ENCODE data around the gene ISYNA1. TPM values are rescaled to one million over a fixed set of nuclear protein-coding genes. Genes with fewer than 3 reads are reported as not detected.
A peak's percentile ranks its signal among the peaks of the same experiment; 100 is the strongest.

Gene ISYNA1
- total RNA-seq, 2 experiments from 2014 or later, result 26.7 to 33.5 TPM

- peaks cover 37% of the 10 kb centered on the region for H3K4me1 Mint-ChIP-seq (ENCODE audit: low read depth)
- ChIA-PET POLR2A (no interaction called here), CTCF (interaction anchor here (0.6 to 1.6 kb wide), 5 partner anchors 8 to 123 kb away, joined by 3 to 5 read pairs (median 3); no protein-coding TSS in a partner anchor)
- no peaks in the 10 kb centered on the region for H3K9me3 Mint-ChIP-seq (ENCODE audit: insufficient read depth)
- H3K36me3 Mint-ChIP-seq (ENCODE audit: low read depth), result peaks cover 22% of the 10 kb centered on the region
- H3K27me3 Mint-ChIP-seq (ENCODE audit: low read depth), result no peaks in the 10 kb centered on the region
- H3K27ac Mint-ChIP-seq, result no peak overlapping the region
- no peak overlapping the region for H3K4me3 Mint-ChIP-seq
- no peak for DNase-seq
- no peak for ATAC-seq
Measured at GRCh38 chr19:18466354-18466753, 28.4 kb upstream of the ISYNA1 start.

- CTCF ChIA-PET, result interaction anchor here (0.6 to 1.8 kb wide), 5 partner anchors 7 to 124 kb away, joined by 3 to 6 read pairs (median 4); no protein-coding TSS in a partner anchor
- no peak for ATAC-seq
- peaks cover 23% of the 10 kb centered on the region for H3K36me3 Mint-ChIP-seq (ENCODE audit: low read depth)
- no peaks in the 10 kb centered on the region for H3K27me3 Mint-ChIP-seq (ENCODE audit: low read depth)
- H3K9me3 Mint-ChIP-seq (ENCODE audit: insufficient read depth), result no peaks in the 10 kb centered on the region
- H3K4me1 Mint-ChIP-seq (ENCODE audit: low read depth), result peaks cover 37% of the 10 kb centered on the region
- H3K4me3 Mint-ChIP-seq, result no peak overlapping the region
- POLR2A ChIA-PET, result no interaction called here
- no peak for DNase-seq
- H3K27ac Mint-ChIP-seq, result no peak overlapping the region
Measured at GRCh38 chr19:18465964-18466339, 28.0 kb upstream of the ISYNA1 start.

- H3K27ac Mint-ChIP-seq, result peak overlapping the region; percentile 75
- ATAC-seq, result no peak
- no peaks in the 10 kb centered on the region for H3K9me3 Mint-ChIP-seq (ENCODE audit: insufficient read depth)
- no peaks in the 10 kb centered on the region for H3K27me3 Mint-ChIP-seq (ENCODE audit: low read depth)
- H3K36me3 Mint-ChIP-seq (ENCODE audit: low read depth), result peaks cover 25% of the 10 kb centered on the region
- ChIA-PET POLR2A (no interaction called here), CTCF (interaction anchor here (1.8 kb wide), 1 partner anchor 14 kb away, joined by 6 read pairs; no protein-coding TSS in a partner anchor)
- peaks cover 33% of the 10 kb centered on the region for H3K4me1 Mint-ChIP-seq (ENCODE audit: low read depth)
- DNase-seq, result no peak
- no peak overlapping the region for H3K4me3 Mint-ChIP-seq
Measured at GRCh38 chr19:18465214-18465963, 27.5 kb upstream of the ISYNA1 start.

GRCh38 chr19:18464646-18465045, 26.7 kb upstream of the ISYNA1 start:
- no peaks in the 10 kb centered on the region for H3K27me3 Mint-ChIP-seq (ENCODE audit: low read depth)
- H3K4me1 Mint-ChIP-seq (ENCODE audit: low read depth), result peaks cover 27% of the 10 kb centered on the region
- POLR2A ChIA-PET, result no interaction called here
- no peak for ATAC-seq
- CTCF ChIA-PET, result interaction anchor here (1.8 kb wide), 1 partner anchor 14 kb away, joined by 6 read pairs; no protein-coding TSS in a partner anchor
- no peaks in the 10 kb centered on the region for H3K9me3 Mint-ChIP-seq (ENCODE audit: insufficient read depth)
- no peak overlapping the region for H3K4me3 Mint-ChIP-seq
- peaks cover 21% of the 10 kb centered on the region for H3K36me3 Mint-ChIP-seq (ENCODE audit: low read depth)
- no peak for DNase-seq
- peak overlapping the region; percentile 75 for H3K27ac Mint-ChIP-seq

GRCh38 chr19:18461471-18461870, 23.5 kb upstream of the ISYNA1 start:
- Mint-ChIP-seq H3K4me3 (no peak overlapping the region), H3K36me3 (ENCODE audit: low read depth) (peaks cover 24% of the 10 kb centered on the region), H3K4me1 (ENCODE audit: low read depth) (peaks cover 20% of the 10 kb centered on the region), H3K9me3 (ENCODE audit: insufficient read depth) (no peaks in the 10 kb centered on the region), H3K27ac (no peak overlapping the region), H3K27me3 (ENCODE audit: low read depth) (no peaks in the 10 kb centered on the region)
- DNase-seq (no peak), ATAC-seq (no peak)
- ChIA-PET CTCF (interaction anchor here (0.7 to 2.0 kb wide), 20 partner anchors 8 to 386 kb away, joined by 3 to 17 read pairs (median 4); partner anchors contain the start of genes ELL and SSBP4), POLR2A (no interaction called here)

GRCh38 chr19:18460900-18461299, 23.0 kb upstream of the ISYNA1 start:
- ChIA-PET POLR2A (no interaction called here), CTCF (interaction anchor here (0.9 to 2.0 kb wide), 10 partner anchors 10 to 386 kb away, joined by 3 to 17 read pairs (median 5); partner anchors contain the start of gene SSBP4)
- DNase-seq (no peak), ATAC-seq (no peak)
- H3K27ac Mint-ChIP-seq, result no peak overlapping the region
- H3K9me3 Mint-ChIP-seq (ENCODE audit: insufficient read depth), result no peaks in the 10 kb centered on the region
- H3K4me1 Mint-ChIP-seq (ENCODE audit: low read depth), result peaks cover 20% of the 10 kb centered on the region
- H3K27me3 Mint-ChIP-seq (ENCODE audit: low read depth), result no peaks in the 10 kb centered on the region
- H3K4me3 Mint-ChIP-seq, result no peak overlapping the region
- H3K36me3 Mint-ChIP-seq (ENCODE audit: low read depth), result peaks cover 24% of the 10 kb centered on the region

GRCh38 chr19:18457483-18458331, 19.8 kb upstream of the ISYNA1 start:
- ATAC-seq, result no peak
- Mint-ChIP-seq H3K27me3 (ENCODE audit: low read depth) (no peaks in the 10 kb centered on the region), H3K9me3 (ENCODE audit: insufficient read depth) (no peaks in the 10 kb centered on the region), H3K4me1 (ENCODE audit: low read depth) (peaks cover 5% of the 10 kb centered on the region), H3K4me3 (no peak overlapping the region), H3K36me3 (ENCODE audit: low read depth) (peaks cover 17% of the 10 kb centered on the region), H3K27ac (no peak overlapping the region)
- ChIA-PET POLR2A (interaction anchor here (1.0 kb wide), 1 partner anchor 15 kb away, joined by 3 read pairs; no protein-coding TSS in a partner anchor), CTCF (interaction anchor here (1.0 to 3.2 kb wide), 3 partner anchors 9 to 114 kb away, joined by 4 to 9 read pairs (median 5); partner anchors contain the start of gene UBA52)
- no peak for DNase-seq

- H3K36me3 Mint-ChIP-seq (ENCODE audit: low read depth), result peaks cover 18% of the 10 kb centered on the region
- no peak overlapping the region for H3K4me3 Mint-ChIP-seq
- no peak overlapping the region for H3K27ac Mint-ChIP-seq
- H3K4me1 Mint-ChIP-seq (ENCODE audit: low read depth), result peaks cover 3% of the 10 kb centered on the region
- ChIA-PET CTCF (interaction anchor here (1.6 to 3.2 kb wide), 2 partner anchors 12 to 114 kb away, joined by 4 to 9 read pairs; partner anchors contain the start of gene UBA52), POLR2A (interaction anchor here (1.0 kb wide), 1 partner anchor 14 kb away, joined by 3 read pairs; no protein-coding TSS in a partner anchor)
- H3K9me3 Mint-ChIP-seq (ENCODE audit: insufficient read depth), result no peaks in the 10 kb centered on the region
- DNase-seq (no peak), ATAC-seq (no peak)
- H3K27me3 Mint-ChIP-seq (ENCODE audit: low read depth), result no peaks in the 10 kb centered on the region
Measured at GRCh38 chr19:18456974-18457373, 19.0 kb upstream of the ISYNA1 start.

- peaks cover 12% of the 10 kb centered on the region for H3K36me3 Mint-ChIP-seq (ENCODE audit: low read depth)
- DNase-seq (no peak), ATAC-seq (no peak)
- H3K27me3 Mint-ChIP-seq (ENCODE audit: low read depth), result no peaks in the 10 kb centered on the region
- no peak overlapping the region for H3K27ac Mint-ChIP-seq
- no peaks in the 10 kb centered on the region for H3K9me3 Mint-ChIP-seq (ENCODE audit: insufficient read depth)
- H3K4me3 Mint-ChIP-seq, result no peak overlapping the region
- ChIA-PET POLR2A (no interaction called here), CTCF (interaction anchor here (1.6 to 3.2 kb wide), 2 partner anchors 13 to 115 kb away, joined by 4 to 9 read pairs; partner anchors contain the start of gene UBA52)
- no peaks in the 10 kb centered on the region for H3K4me1 Mint-ChIP-seq (ENCODE audit: low read depth)
Measured at GRCh38 chr19:18456279-18456678, 18.3 kb upstream of the ISYNA1 start.

- peaks cover 11% of the 10 kb centered on the region for H3K36me3 Mint-ChIP-seq (ENCODE audit: low read depth)
- H3K27ac Mint-ChIP-seq, result no peak overlapping the region
- no peaks in the 10 kb centered on the region for H3K9me3 Mint-ChIP-seq (ENCODE audit: insufficient read depth)
- DNase-seq, result no peak
- no peaks in the 10 kb centered on the region for H3K27me3 Mint-ChIP-seq (ENCODE audit: low read depth)
- ChIA-PET CTCF (interaction anchor here (0.9 to 1.8 kb wide), 4 partner anchors 9 to 466 kb away, joined by 3 to 12 read pairs (median 4); partner anchors contain the start of genes COPE and DDX49), POLR2A (no interaction called here)
- H3K4me1 Mint-ChIP-seq (ENCODE audit: low read depth), result peaks cover 2% of the 10 kb centered on the region
- no peak overlapping the region for H3K4me3 Mint-ChIP-seq
- ATAC-seq, result no peak
Measured at GRCh38 chr19:18453269-18454024, 15.5 kb upstream of the ISYNA1 start.

GRCh38 chr19:18452386-18452785, 14.5 kb upstream of the ISYNA1 start:
- POLR2A ChIA-PET, result interaction anchor here (0.8 kb wide), 1 partner anchor 120 kb away, joined by 3 read pairs; the partner anchor contains the start of gene UBA52
- Mint-ChIP-seq H3K36me3 (ENCODE audit: low read depth) (peaks cover 14% of the 10 kb centered on the region), H3K4me1 (ENCODE audit: low read depth) (peaks cover 2% of the 10 kb centered on the region)

More at GRCh38 chr19:18452386-18452785, 14.5 kb upstream of the ISYNA1 start:
- Mint-ChIP-seq H3K9me3 (ENCODE audit: insufficient read depth) (no peaks in the 10 kb centered on the region), H3K4me3 (no peak overlapping the region), H3K27ac (no peak overlapping the region), H3K27me3 (ENCODE audit: low read depth) (no peaks in the 10 kb centered on the region)
- no peak for ATAC-seq
- no peak for DNase-seq
- CTCF ChIA-PET, result interaction anchor here (1.3 to 2.6 kb wide), 7 partner anchors 9 to 224 kb away, joined by 3 to 17 read pairs (median 7); partner anchors contain the start of gene TMEM59L
